SK-N-MC (cell line): ENCODE measurements around the gene LYSMD4.

Source experiments
- DNase-seq: peaks from one replicate; pipeline ENCODE4 v3.0.0-alpha.2; 2011; ENCODE audit warnings: low read depth, low spot score
- H3K27ac ChIP-seq: fragments of 200-600 bp; sonication (generic); 2 replicates; pipeline ENCODE4 v1.5.1; 2016; ENCODE audit warnings: mixed run types
- H3K36me3 ChIP-seq: fragments of 200-600 bp; sonication (generic); 2 replicates; pipeline ENCODE4 v1.6.1; 2017; ENCODE audit warnings: antibody characterized with exemption, low read length, mixed read lengths; ENCODE audit not compliant: insufficient read depth
- H3K4me3 ChIP-seq: fragments of 200-600 bp; sonication (generic); 2 replicates; pipeline ENCODE4 v1.5.1; 2016
- H3K9ac ChIP-seq: fragments of 200-600 bp; sonication (generic); 2 replicates; pipeline ENCODE4 v1.8.0; 2017; ENCODE audit warnings: mixed run types, mixed read lengths; ENCODE audit not compliant: insufficient read length
- H3K9me3 ChIP-seq: fragments of 200-600 bp; sonication (generic); 2 replicates; pipeline ENCODE4 v1.6.1; 2017; ENCODE audit warnings: low read depth, mild to moderate bottlenecking, antibody characterized with exemption, low read length, moderate library complexity, mixed read lengths
- EZH2 ChIP-seq: fragments of 200-600 bp; sonication (generic); IDR thresholded peaks from one replicate; pipeline ENCODE4 v1.6.1; 2017; ENCODE audit warnings: antibody characterized with exemption
- FOXP2 ChIP-seq: optimal IDR thresholded peaks from 2 replicates; pipeline ENCODE3; 2011; ENCODE audit warnings: mild to moderate bottlenecking, moderate library complexity; ENCODE audit not compliant: insufficient read depth; ENCODE audit errors: extremely low read length, control extremely low read depth
- POLR2AphosphoS5 ChIP-seq: IDR thresholded peaks from 2 replicates; pipeline ENCODE4 v1.6.1; 2012; ENCODE audit warnings: mild to moderate bottlenecking, low read depth, low read length, borderline replicate concordance

Gene LYSMD4

GRCh38 chr15:99703603-99704443, 29.4 kb downstream of the LYSMD4 start:
- Histone ChIP-seq H3K9ac (peak overlapping the region; percentile 77), H3K9me3 (no peaks in the 10 kb centered on the region), H3K36me3 (no peaks in the 10 kb centered on the region), H3K4me3 (peak overlapping the region; percentile 49), H3K27ac (peak overlapping the region; percentile 90)
- TF ChIP-seq EZH2 (no peak), POLR2AphosphoS5 (no peak), FOXP2 (no peak)
- peak; percentile 77 for DNase-seq

GRCh38 chr15:99702895-99703602, 30.2 kb downstream of the LYSMD4 start:
- Histone ChIP-seq H3K27ac (peak overlapping the region; percentile 90), H3K36me3 (no peaks in the 10 kb centered on the region), H3K4me3 (peak overlapping the region; percentile 49), H3K9me3 (no peaks in the 10 kb centered on the region), H3K9ac (peak overlapping the region; percentile 77)
- TF ChIP-seq EZH2 (no peak), FOXP2 (no peak), POLR2AphosphoS5 (no peak)
- no peak for DNase-seq

- no peaks in the 10 kb centered on the region for H3K9me3 ChIP-seq
- H3K27ac ChIP-seq: no peak overlapping the region
- H3K36me3 ChIP-seq: peaks cover 50% of the 10 kb centered on the region
- no peak overlapping the region for H3K9ac ChIP-seq
- TF ChIP-seq EZH2 (no peak), FOXP2 (no peak), POLR2AphosphoS5 (no peak)
- no peak overlapping the region for H3K4me3 ChIP-seq
- no peak for DNase-seq
These were observed 37.1 kb downstream of the LYSMD4 start for GRCh38 chr15:99696096-99696495.

GRCh38 chr15:99692825-99693224, 40.4 kb downstream of the LYSMD4 start:
- Histone ChIP-seq H3K9ac (no peak overlapping the region), H3K27ac (peak overlapping the region; percentile 7; the same call in 1 of the 2 replicates), H3K4me3 (no peak overlapping the region), H3K9me3 (no peaks in the 10 kb centered on the region), H3K36me3 (peaks cover 73% of the 10 kb centered on the region)
- no peak for DNase-seq
- TF ChIP-seq EZH2: no peak
- no peak for TF ChIP-seq FOXP2
- TF ChIP-seq POLR2AphosphoS5: no peak

DNA sequence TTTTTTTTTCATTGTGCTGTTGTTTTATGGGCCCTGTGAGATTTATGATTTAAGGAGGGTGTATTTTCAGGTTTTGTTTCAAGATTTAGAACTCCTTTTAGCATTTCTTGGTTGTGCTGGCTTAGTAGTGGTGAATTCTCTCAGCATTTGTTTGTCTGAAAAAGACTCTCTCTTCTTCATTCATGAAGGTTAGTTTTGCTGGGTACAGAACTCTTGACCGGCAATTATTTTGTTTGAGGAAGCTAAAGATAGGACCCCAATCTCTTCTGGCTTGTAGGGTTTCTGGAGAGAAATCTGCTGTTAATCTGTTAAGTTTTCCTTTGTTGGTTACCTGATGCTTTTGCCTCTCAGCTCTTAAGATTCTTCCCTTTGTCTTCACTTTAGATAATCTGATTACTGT, 46.9 kb downstream of the LYSMD4 start:
- no peak overlapping the region for H3K4me3 ChIP-seq
- TF ChIP-seq EZH2 (no peak), FOXP2 (no peak), POLR2AphosphoS5 (no peak)
- peaks cover 53% of the 10 kb centered on the region for H3K36me3 ChIP-seq
- no peak for DNase-seq
- no peak overlapping the region for H3K27ac ChIP-seq
- H3K9me3 ChIP-seq: peaks cover 5% of the 10 kb centered on the region; the same call in 1 of the 2 replicates
- H3K9ac ChIP-seq: no peak overlapping the region

DNA sequence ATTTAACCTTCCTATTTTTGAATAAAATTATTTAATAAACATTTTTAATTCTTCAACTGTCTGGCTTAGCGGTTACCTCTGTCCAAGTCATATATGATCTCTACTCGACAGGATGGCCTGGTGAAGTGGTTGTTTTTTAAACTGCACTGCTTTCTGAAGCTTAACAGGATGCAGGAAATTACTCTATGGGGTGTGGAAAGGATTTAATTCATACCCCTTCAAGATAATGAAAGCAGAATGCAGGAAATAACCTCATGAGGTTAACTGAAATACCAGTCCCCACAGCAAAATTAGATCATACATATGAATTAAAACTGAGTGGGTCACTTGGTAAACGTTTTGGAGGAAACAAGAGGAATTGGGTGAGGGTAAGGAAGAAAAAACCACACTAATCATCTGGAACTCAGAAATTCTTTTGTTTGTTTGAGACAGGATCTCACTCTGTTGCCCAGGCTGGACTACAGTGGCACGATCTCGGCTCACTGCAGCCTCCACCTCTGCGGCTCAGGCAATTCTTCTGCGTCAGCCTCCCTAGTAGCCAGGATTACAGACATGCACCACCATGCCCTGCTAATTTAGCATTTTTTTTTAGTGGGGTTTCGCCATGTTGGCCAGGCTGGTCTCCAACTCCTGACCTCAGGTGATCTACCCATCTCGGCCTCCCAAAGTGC, 50.1 kb downstream of the LYSMD4 start:
- no peak for DNase-seq
- peak overlapping the region; percentile 41 for H3K9ac ChIP-seq
- peaks cover 5% of the 10 kb centered on the region; the same call in 1 of the 2 replicates for H3K9me3 ChIP-seq
- no peak overlapping the region for H3K4me3 ChIP-seq
- TF ChIP-seq EZH2: no peak
- TF ChIP-seq POLR2AphosphoS5: no peak
- TF ChIP-seq FOXP2: no peak
- H3K36me3 ChIP-seq: peaks cover 44% of the 10 kb centered on the region
- H3K27ac ChIP-seq: peak overlapping the region; percentile 67

DNA sequence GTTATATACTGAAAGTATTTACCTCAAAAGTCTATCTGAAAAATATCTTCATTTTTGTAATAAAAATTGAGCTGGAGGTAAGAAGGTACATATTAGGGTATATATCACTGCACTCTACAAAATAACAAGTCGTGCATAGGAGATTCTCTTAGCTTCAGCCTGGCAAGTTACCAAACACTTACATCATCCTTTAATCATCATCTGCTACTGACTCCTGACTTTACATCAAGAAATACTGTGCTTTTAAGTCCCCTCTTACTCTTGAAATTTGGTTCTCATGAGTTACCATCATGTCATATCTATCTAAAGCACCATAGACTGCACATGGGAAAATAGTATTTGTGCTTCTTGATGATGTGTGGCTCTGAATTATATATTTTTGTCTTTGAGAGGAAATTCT, 50.8 kb downstream of the LYSMD4 start:
- Histone ChIP-seq H3K9me3 (peaks cover 5% of the 10 kb centered on the region; the same call in 1 of the 2 replicates), H3K36me3 (peaks cover 47% of the 10 kb centered on the region), H3K27ac (peak overlapping the region; percentile 67), H3K9ac (peak overlapping the region; percentile 41), H3K4me3 (0 out of 2 replicates have a peak overlapping the region, but pooled peaks have one; percentile 2)
- TF ChIP-seq POLR2AphosphoS5: no peak
- no peak for TF ChIP-seq FOXP2
- no peak for TF ChIP-seq EZH2
- peak; percentile 63 for DNase-seq

GRCh38 chr15:99681990-99682389, 51.2 kb downstream of the LYSMD4 start:
- H3K27ac ChIP-seq: peak overlapping the region; percentile 67
- peaks cover 46% of the 10 kb centered on the region for H3K36me3 ChIP-seq
- no peak overlapping the region for H3K9ac ChIP-seq
- DNase-seq: no peak
- no peak overlapping the region for H3K4me3 ChIP-seq
- peaks cover 5% of the 10 kb centered on the region; the same call in 1 of the 2 replicates for H3K9me3 ChIP-seq
- no peak for TF ChIP-seq FOXP2
- TF ChIP-seq POLR2AphosphoS5: no peak
- no peak for TF ChIP-seq EZH2
